ENCODE data around the gene EVI5L.

GRCh38 chr19:7866399-7867091 lies 36.5 kb downstream of the EVI5L start:
- TF ChIP-seq POLR2A (IDR thresholded peaks at IDR 0.05) (no peak), CTCF (IDR thresholded peaks at IDR 0.05) (no peak), EP300 (IDR thresholded peaks at IDR 0.05) (no peak)
